ENCODE measurements around the gene LRCOL1. TPM values are rescaled to one million over a fixed set of nuclear protein-coding genes. Genes with fewer than 3 reads are reported as not detected.

Gene LRCOL1
- total and polyA plus RNA-seq, 2 of the 8 experiments (the other 6 are each of a cell fraction or from before 2014, with no cell fraction given): not detected

- POLR2A ChIA-PET (ENCODE audit: partially characterized antibody): no interaction called here
- H3K27me3 ChIP-seq (replicated peaks in 1 of 4; ENCODE audit: control insufficient read depth in 3 of 4, extremely low read depth in 1 of 4, insufficient read depth in 3 of 4, low read length in 3 of 4): peaks cover 12 to 83% (median 65%) of the 10 kb centered on the region in 4 experiments
- no peak overlapping the region for H2BK120ac ChIP-seq (replicated peaks; ENCODE audit: low read depth, low read length)
- H3K18ac ChIP-seq (ENCODE audit: extremely low read depth, low read length): no peak overlapping the region
- no peak overlapping the region for H3K4ac ChIP-seq (replicated peaks; ENCODE audit: insufficient read length, low read depth, low read length)
- H3K4me2 ChIP-seq (ENCODE audit: insufficient read depth in 1 of 2, low read depth in 2 of 2, low read length in 2 of 2): no peak overlapping the region
- H3K9me3 ChIP-seq (ENCODE audit: insufficient read depth in 2 of 2, low read depth in 1 of 2, low read length in 1 of 2): peaks cover 3 to 9% of the 10 kb centered on the region in 2 experiments; a peak in 2 of 4 replicates
- FAIRE-seq (no peak), DNase-seq (ENCODE audit: low read depth in 1 of 2, low spot score in 2 of 2) (no peak)
- H3K4me1 ChIP-seq (replicated peaks in 1 of 4; ENCODE audit: control insufficient read depth in 3 of 4, insufficient read depth in 4 of 4, low read length in 3 of 4): no peaks in the 10 kb centered on the region; a peak in 2 of 7 replicates
- CTCF ChIA-PET (ENCODE audit: partially characterized antibody): interaction anchor here (6.1 kb wide), 1 partner anchor 7 kb away, joined by 41 read pairs; no protein-coding TSS in a partner anchor
- H4K5ac ChIP-seq (ENCODE audit: insufficient read length, low read depth, low read length): no peak overlapping the region
- no peak overlapping the region for H2BK5ac ChIP-seq (ENCODE audit: low read depth, low read length)
- H3K36me3 ChIP-seq (ENCODE audit: control insufficient read depth in 2 of 4, insufficient read depth in 4 of 4, low read length in 3 of 4): no peaks in the 10 kb centered on the region
- H3K23me2 ChIP-seq (ENCODE audit: low read depth, low read length): no peaks in the 10 kb centered on the region
- H3K9ac ChIP-seq (replicated peaks in 1 of 4; ENCODE audit: extremely low read depth in 1 of 4, low read depth in 3 of 4, low read length in 3 of 4): no peak overlapping the region
- peaks cover 0 to 5% of the 10 kb centered on the region in 2 experiments for H4K20me1 ChIP-seq (replicated peaks in 1 of 2; ENCODE audit: control insufficient read depth in 1 of 2, insufficient read depth in 2 of 2, low read length in 2 of 2)
- WGBS, 2 experiments (ENCODE audit: extremely low coverage in 1 of 2, insufficient coverage in 1 of 2, insufficient read length in 1 of 2, insufficient replicate concordance in 2 of 2, low coverage in 1 of 2, low lambda C conversion rate in 2 of 2, missing lambda C conversion rate in 1 of 2): 89% methylated on average over 16 of the region's 16 CpGs; no CpG with 5 or more reads in 1 of the 2 experiments
- no peak for TF ChIP-seq CBX5 (IDR thresholded peaks at IDR 0.05; ENCODE audit: low read depth, low read length)
- no peak overlapping the region for H2BK20ac ChIP-seq (ENCODE audit: low read length)
- H3K4me3 ChIP-seq (ENCODE audit: extremely low read depth in 1 of 4, insufficient read depth in 2 of 4, low read depth in 3 of 4, low read length in 4 of 4): no peak overlapping the region
- no peak overlapping the region for H3K56ac ChIP-seq (replicated peaks; ENCODE audit: insufficient read length, low read depth, low read length)
- no peak overlapping the region for H2AFZ ChIP-seq (ENCODE audit: low read length)
- H3K27ac ChIP-seq (ENCODE audit: low read depth, low read length): no peak overlapping the region
- no peak overlapping the region for H3K23ac ChIP-seq (ENCODE audit: insufficient read length)
- H3K14ac ChIP-seq (ENCODE audit: insufficient read length): no peak overlapping the region
- H2AK5ac ChIP-seq (ENCODE audit: low read depth, low read length): no peak overlapping the region
- H4K8ac ChIP-seq (ENCODE audit: extremely low read depth, insufficient read depth, low read length): no peak overlapping the region
- H3K79me2 ChIP-seq (ENCODE audit: control insufficient read depth in 1 of 2, insufficient read depth in 2 of 2, low read length in 2 of 2): no peaks in the 10 kb centered on the region
- H4K91ac ChIP-seq (replicated peaks; ENCODE audit: insufficient read length, low read length): no peak overlapping the region
- no peak overlapping the region for H2BK15ac ChIP-seq (ENCODE audit: low read length)
- no peak overlapping the region for H2BK12ac ChIP-seq (ENCODE audit: low read depth, low read length)
- H3K79me1 ChIP-seq (ENCODE audit: low read depth, low read length): no peaks in the 10 kb centered on the region
Observed at GRCh38 chr12:132606466-132606865, 3.9 kb downstream of the LRCOL1 start.

Data from H1 (cell line).